Measurements from ENCODE around the gene HEATR9. TPM values are rescaled to one million over a fixed set of nuclear protein-coding genes. Genes with fewer than 3 reads are reported as not detected.
"Not testable (repeated sequence)": the region's sequence is repeated elsewhere in the genome, so short reads cannot be mapped to it uniquely, and the experiment has no call there.

HEATR9 gene
- total RNA-seq, result not detected in 2 replicates

DNA sequence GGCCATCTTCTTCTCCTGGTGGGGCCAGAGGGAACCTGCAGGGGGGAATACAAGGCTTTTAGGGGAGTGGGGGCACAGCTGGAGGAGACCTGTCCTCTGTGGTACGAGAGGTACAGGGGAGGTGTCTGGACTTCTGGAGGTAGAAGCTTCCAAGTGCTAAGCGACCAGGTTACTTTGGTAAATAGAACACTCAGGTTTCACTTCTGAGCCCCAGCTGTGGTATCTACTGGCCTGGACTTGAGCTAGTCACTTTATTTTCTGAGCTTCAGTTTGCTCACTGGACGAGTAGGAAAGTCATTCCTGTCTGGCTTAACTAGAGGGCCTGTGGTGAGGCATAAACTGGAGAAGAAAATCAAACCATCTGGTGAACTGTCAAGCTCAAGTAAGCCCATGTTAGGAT, at the start of gene HEATR9:
TSS of gene HEATR9 (minus strand) at position 155 of the 400 bp plus-strand sequence. CDS start at position 6, 149 bp downstream.
- DNase-seq (ENCODE audit: low read depth in 2 of 2), result no peak

- DNase-seq (ENCODE audit: low read depth in 2 of 2), result no peak
Observed at GRCh38 chr17:35917519-35918213, 49.0 kb upstream of the HEATR9 start.

DNA sequence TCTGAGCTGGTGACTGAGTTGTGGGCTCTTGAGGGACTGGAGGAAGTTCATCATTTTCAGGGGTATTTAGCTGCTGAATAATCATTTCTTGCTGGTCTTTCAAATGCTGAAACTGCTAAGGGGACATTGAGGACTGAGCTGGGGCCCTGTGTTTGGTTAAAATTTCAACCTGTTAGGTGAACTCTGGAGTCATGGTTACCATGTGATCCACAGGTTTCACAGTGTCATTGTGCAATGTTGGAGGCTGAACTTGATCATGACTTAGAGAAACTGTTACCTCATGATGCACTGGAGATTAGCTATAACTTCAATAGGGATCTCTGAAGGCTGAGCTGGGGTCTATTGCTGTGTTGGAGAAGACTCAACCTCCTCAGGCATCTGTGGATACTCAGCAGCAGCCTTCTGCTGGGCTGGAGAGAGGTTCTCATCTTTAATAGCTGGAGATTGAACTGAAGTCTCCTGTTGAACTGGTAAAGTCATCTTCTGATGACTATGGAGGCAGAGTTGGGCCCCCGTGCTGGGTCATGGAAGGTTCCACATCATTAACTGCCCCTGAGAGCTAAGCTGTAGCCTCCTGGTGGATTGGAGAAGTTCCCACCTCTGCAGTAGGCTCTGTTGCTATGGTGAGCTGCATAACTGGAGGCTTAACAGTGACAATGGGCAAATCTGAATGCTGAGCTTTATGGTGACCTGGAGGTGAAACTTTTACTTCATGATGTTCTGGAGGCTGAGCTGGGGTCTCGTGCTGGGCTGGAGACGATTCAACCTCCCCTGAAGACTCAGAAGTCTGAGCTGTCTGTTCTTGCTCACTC, 46.7 kb upstream of the HEATR9 start:
- DNase-seq (ENCODE audit: low read depth in 2 of 2), result no peak

GRCh38 chr17:35914354-35914753, 45.7 kb upstream of the HEATR9 start:
- DNase-seq (ENCODE audit: low read depth in 2 of 2), result no peak

DNA sequence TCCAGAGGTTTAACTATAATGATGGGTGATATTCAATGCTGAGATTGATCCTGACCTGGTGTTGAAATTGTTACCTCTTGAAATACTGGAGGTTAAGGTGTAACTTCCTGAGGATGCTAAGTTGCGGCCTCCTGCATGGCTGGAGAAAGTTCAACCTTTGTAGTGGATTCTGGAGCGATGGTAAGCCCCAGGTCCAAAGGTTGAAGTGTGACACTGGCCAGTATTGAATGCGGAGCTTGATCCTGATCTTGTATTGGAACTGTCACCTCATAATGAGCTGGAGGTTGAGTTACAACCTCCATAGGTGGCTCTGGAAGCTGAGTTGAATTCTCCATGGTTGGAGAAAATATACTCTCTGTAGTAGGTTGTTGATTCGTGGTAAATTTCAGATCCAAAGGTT, 44.9 kb upstream of the HEATR9 start:
- no peak for DNase-seq (ENCODE audit: low read depth in 2 of 2)

GRCh38 chr17:35912942-35913341, 44.3 kb upstream of the HEATR9 start:
- no peak for DNase-seq (ENCODE audit: low read depth in 2 of 2)

DNA sequence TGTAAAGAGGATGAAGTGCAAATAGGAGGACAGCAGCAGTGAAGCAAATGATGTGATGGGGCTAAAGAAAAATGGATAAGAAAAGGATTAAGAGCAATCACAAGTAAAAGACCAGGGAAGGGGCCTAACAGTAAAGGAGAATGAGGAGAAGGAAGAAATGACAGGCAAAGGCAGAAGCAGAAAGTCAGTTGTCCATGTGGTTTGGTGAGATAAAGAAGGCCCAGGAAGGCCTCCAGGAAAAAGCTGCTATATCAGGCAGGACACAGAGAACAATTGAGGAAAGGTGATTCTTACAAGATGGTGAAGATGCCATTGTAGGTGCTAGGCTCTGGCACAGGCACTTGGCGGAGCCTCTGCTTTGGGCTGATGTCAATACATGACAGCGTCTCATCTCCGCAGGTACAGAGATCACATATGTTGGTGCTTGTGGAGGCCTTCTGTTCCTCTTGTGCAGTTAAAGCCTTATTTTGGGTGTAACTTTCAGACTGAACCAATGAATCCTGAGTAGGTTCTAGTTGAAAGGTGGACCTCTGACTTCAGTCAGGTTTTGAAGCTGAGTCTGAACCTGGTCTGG, 43.7 kb upstream of the HEATR9 start:
- DNase-seq (ENCODE audit: low read depth in 2 of 2), result no peak

DNA sequence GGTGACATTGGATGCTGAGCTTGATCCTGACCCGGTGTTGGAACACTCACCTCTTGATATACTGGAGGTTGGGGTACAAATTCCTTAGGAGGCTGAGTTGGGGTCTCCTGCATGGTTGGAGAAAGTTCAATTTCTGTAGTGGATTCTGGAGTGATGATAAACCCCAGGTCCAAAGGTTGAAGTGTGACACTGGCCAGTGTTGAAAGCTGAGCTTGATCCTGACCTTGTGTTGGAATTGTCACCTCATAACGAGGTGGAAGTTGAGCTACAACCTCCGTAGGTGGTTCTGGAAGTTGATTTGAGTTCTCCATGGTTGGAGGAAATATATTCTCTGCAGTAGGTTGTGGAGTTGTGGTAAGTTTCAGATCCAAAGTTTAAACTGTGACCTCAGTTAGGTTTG, 40.7 kb upstream of the HEATR9 start:
- DNase-seq (ENCODE audit: low read depth in 2 of 2), result no peak

GRCh38 chr17:35907691-35908090, 39.0 kb upstream of the HEATR9 start:
- DNase-seq (ENCODE audit: low read depth in 2 of 2), result no peak

- no peak for DNase-seq (ENCODE audit: low read depth in 2 of 2)
Observed at GRCh38 chr17:35906926-35907637, 38.4 kb upstream of the HEATR9 start.

DNA sequence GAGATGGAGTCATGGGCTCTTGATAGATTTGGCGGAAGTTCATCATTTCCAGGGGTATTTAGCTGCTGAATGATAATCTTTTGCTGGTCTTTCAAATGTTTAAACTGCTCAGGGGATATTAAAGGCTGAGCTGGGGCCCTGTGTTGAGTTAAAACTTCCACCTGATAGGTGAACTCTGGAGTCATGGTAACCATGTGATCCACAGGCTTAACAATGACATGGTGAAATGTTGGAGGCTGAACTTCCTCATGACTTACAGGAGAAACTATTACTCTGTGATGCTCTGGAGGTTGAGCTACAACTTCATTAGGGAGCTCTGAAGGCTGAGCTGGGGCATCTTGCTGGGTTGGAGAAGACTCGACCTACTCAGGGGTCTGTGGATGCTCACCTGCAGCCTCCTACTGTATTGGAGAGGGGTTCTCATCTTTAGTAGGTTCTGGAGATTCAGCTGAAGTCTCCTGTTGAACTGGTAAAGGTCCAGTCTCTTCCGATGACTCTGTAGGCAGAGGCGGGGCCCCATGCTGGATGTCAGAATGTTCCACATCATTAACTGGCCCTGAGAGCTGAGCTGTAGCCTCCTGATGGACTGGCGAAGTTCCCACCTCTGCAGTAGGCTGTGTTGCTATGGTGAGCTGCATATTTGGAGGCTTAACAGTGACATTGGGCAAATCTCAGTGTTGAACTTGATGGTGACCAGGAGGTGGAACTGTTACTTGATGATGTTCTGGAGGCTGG, 37.7 kb upstream of the HEATR9 start:
- no peak for DNase-seq (ENCODE audit: low read depth in 2 of 2)

- DNase-seq (ENCODE audit: low read depth in 2 of 2), result no peak
Observed at GRCh38 chr17:35903451-35903850, 34.8 kb upstream of the HEATR9 start.

- DNase-seq (ENCODE audit: low read depth in 2 of 2), result no peak
Observed at GRCh38 chr17:35901631-35902175, 33.0 kb upstream of the HEATR9 start.

GRCh38 chr17:35900708-35901480, 32.2 kb upstream of the HEATR9 start:
- DNase-seq (ENCODE audit: low read depth in 2 of 2), result peak in 1 of 2 donors; percentile 37

DNA sequence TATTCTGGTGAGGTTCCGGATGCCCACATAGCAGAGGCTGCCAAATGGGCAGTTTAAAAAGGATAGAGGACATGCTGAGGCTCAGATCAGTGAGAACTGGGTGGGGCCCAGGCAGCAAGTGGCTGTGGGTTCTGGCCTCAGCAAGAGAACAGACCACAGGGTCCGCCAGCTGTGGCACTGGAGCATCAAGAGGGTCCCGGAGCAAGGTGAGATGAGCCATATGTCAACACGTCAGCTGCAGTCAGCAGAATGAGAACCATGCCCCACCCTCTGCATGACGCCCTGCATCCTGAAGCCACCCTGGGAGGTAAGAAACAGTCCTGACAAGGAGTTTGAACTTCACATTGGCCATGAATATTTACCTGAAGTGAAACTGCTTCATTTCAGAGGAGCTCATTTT, 31.6 kb upstream of the HEATR9 start:
- DNase-seq (ENCODE audit: low read depth in 2 of 2), result no peak

DNA sequence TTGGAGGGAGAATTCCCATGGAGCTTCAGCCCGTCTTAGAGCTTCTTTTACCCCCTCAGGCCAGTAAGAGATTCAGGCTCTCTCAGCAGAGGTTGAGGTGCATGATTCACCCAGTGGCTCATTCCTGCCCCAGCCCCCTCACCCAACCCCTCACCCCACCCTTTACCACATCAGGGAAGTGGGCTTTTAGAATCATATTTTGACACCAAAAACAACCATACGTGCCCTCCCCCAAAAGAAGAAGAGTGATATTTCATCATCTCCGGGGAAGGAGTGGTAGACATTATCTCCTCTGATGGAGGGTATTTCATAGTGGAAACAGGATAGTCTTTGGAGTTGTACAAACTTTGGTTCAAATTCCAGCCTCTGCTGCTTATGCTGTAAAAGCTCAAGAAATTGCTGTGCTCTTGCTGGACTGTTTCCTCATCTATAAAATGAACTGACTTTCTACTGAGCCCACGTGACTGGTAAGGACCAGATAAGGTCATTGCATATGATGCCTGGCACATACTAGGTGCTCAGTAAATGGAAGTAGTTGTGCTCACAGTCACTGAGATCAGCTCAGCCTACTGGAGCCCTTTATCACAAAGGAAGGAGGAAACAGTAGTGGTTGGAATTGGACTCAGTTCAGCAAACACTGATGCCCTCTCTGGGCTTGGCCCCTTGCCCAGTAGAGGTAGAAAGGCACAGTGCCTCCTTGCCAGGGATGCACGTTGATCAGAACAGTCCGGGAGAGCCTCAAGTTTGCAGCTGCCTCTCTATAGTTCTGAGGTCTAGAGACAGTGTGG, 29.8 kb upstream of the HEATR9 start:
- peak in 1 of 2 donors; percentile 31 for DNase-seq (ENCODE audit: low read depth in 2 of 2)

DNA sequence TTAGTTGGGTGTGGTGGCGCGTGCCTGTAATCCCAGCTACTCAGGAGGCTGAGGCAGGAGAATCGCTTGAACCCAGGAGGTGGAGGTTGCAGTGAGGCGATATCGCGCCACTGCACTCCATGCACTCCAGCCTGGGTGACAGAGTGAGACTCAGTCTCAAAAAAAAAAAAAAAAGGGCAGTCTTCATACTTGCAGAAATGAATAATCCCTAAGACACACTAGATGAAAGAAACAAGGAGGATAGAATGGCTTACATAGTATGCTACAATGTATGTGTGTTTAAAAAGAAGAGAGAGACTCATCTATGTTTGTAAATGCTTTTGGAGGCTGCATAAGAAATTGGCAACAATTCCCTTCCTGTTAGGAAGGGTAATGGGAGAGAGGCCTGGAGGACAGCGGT, 29.1 kb upstream of the HEATR9 start:
- not testable (repeated sequence) for DNase-seq (ENCODE audit: low read depth in 2 of 2)

- no peak for DNase-seq (ENCODE audit: low read depth in 2 of 2)
Observed at GRCh38 chr17:35895636-35896587, 27.2 kb upstream of the HEATR9 start.

All from dermis microvascular lymphatic vessel endothelial cell (primary cell).